HUES6 (cell line): ENCODE measurements around the gene RSAD2.
"Not testable (repeated sequence)": the region's sequence is repeated elsewhere in the genome, so short reads cannot be mapped to it uniquely, and the experiment has no call there.

ENCODE experiments used
- H3K27ac ChIP-seq: 2 replicates; pipeline ENCODE4 v1.7.0; 2013; ENCODE audit warnings: low read depth, mild to moderate bottlenecking, low read length, inconsistent platforms
- H3K27me3 ChIP-seq: 2 replicates; pipeline ENCODE4 v1.6.1; 2013; ENCODE audit warnings: low read length; ENCODE audit not compliant: control insufficient read depth, insufficient read depth
- H3K36me3 ChIP-seq: 2 replicates; pipeline ENCODE4 v1.6.1; 2013; ENCODE audit warnings: low read length; ENCODE audit not compliant: control insufficient read depth, insufficient read depth
- H3K4me1 ChIP-seq: 2 replicates; pipeline ENCODE4 v1.6.1; 2013; ENCODE audit warnings: low read length; ENCODE audit not compliant: control insufficient read depth, insufficient read depth
- H3K4me3 ChIP-seq: 2 replicates; pipeline ENCODE4 v1.5.1; 2013; ENCODE audit warnings: low read depth, low read length
- H3K9ac ChIP-seq: one replicate; pipeline ENCODE4 v1.6.1; 2013; ENCODE audit warnings: mild to moderate bottlenecking, low read length
- H3K9me3 ChIP-seq: 2 replicates; pipeline ENCODE4 v1.6.1; 2013; ENCODE audit warnings: low read depth, low read length; ENCODE audit not compliant: control insufficient read depth, insufficient read depth

The RSAD2 gene

DNA sequence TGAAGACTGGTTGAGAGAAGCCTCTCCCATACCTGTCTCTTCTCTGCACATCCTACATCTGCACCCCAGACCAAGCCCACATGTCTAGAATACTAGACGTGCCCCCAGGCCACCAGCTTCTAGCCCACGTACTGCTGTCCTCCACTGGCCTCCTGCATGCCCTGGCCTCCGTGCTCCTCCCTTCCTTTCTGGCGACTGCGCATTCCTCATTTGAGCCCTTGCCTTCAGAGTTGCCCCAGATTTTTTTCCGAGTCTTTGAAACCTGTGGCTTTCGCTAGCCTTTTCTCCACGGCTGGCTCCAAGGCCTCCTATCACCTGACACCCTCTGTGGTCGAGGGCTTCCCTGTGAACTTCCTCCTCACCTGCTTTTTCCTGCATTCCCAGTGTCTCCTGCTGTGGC is 50.9 kb downstream of the RSAD2 start:
- Histone ChIP-seq H3K9me3 (0 out of 2 replicates have a peak, but pooled peaks cover 5% of the 10 kb centered on the region), H3K4me3 (no peak overlapping the region), H3K4me1 (peaks cover 14% of the 10 kb centered on the region; the same call in 1 of the 2 replicates), H3K27ac (no peak overlapping the region), H3K27me3 (no peaks in the 10 kb centered on the region), H3K9ac (no peak overlapping the region), H3K36me3 (no peaks in the 10 kb centered on the region)

DNA sequence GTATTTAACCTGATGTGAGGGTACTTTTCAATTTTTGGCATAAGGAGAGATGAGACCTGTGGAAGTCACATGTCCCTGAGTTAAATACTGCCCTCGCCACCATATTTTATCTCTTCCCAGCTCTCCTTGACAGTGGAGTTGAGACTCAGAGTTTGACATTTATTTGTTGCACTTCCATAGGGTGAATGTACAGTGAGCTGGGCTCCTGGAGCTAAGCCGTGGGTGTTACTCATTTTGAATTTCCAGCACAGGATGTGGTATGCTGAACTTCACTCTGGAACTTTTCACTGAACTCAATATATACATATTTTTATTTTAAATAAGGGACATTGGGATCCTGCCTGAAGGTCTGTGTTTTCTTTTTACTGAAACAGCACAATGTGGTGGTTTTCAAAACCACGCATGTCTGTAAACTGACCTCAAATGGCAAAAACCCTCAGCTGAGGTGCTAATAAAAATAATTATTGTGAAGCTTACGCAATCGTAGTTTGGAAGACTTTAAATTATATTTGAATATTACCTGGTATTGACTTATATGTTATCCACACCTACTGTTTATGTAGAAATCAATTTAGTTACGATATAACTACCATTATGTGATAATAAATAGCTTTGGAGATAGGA is 51.7 kb downstream of the RSAD2 start:
- Histone ChIP-seq H3K27me3 (no peaks in the 10 kb centered on the region), H3K4me1 (peaks cover 14% of the 10 kb centered on the region; the same call in 1 of the 2 replicates), H3K9me3 (0 out of 2 replicates have a peak, but pooled peaks cover 5% of the 10 kb centered on the region), H3K4me3 (no peak overlapping the region), H3K36me3 (no peaks in the 10 kb centered on the region), H3K9ac (no peak overlapping the region), H3K27ac (no peak overlapping the region)

DNA sequence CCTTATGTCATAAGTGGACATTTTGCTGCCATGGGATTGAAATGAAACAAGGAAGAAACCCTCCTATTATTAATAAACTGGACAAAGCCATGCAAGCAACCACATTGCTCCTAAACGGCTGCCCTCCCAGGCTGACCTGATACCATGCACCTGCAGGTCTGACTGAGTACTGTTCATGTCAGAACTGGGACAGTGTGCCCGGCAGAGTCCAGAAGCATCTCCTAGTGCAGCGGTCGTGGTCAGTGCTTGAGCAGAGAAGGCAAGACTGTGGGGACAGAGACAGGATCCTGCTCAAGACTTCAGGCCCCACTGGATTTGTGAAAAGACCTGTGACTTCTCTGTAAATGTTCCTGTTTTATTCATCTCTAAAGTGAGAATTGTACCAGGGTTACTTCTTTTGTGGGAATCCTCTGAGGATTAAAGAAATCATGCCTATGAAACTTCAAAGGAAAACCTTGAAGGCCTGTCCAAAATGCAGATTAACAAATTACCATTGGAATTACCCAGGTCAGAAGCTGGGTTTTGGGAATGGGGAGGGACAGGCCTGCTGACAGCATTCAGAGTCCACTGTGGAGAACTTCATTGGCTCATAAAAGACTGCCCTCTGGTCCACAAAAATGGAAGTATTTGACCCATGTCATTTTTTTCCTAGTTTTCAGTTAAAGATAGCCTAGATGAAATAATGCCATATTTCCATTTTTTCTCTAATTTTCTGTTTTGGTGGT is 53.5 kb downstream of the RSAD2 start:
- Histone ChIP-seq H3K9me3 (0 out of 2 replicates have a peak, but pooled peaks cover 5% of the 10 kb centered on the region), H3K4me3 (no peak overlapping the region), H3K27me3 (no peaks in the 10 kb centered on the region), H3K4me1 (peaks cover 14% of the 10 kb centered on the region; the same call in 1 of the 2 replicates), H3K27ac (no peak overlapping the region), H3K36me3 (no peaks in the 10 kb centered on the region), H3K9ac (no peak overlapping the region)

DNA sequence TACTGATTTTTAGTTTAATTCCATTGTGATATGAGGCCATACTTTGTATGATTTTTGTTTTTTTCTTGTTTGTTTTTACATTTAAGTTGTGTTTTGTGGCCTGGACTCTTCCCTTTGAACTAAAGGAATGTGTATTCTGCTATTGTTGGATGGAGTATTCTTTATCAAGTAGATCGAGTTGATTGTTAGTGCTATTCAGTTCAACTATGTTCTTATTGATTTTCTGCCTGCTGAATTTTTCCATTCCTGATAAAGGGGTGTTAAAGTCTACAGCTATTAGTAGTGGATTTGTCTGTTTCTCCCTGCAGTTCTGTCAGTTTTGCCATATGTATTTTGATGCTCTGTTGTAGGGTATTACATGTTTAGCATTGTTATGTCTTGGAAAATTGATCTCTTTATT is 54.2 kb downstream of the RSAD2 start:
- no peak overlapping the region for H3K4me3 ChIP-seq
- H3K9me3 ChIP-seq: 0 out of 2 replicates have a peak, but pooled peaks cover 5% of the 10 kb centered on the region
- no peaks in the 10 kb centered on the region for H3K36me3 ChIP-seq
- H3K27me3 ChIP-seq: no peaks in the 10 kb centered on the region
- no peak overlapping the region for H3K9ac ChIP-seq
- H3K4me1 ChIP-seq: peaks cover 14% of the 10 kb centered on the region; the same call in 1 of the 2 replicates
- no peak overlapping the region for H3K27ac ChIP-seq

DNA sequence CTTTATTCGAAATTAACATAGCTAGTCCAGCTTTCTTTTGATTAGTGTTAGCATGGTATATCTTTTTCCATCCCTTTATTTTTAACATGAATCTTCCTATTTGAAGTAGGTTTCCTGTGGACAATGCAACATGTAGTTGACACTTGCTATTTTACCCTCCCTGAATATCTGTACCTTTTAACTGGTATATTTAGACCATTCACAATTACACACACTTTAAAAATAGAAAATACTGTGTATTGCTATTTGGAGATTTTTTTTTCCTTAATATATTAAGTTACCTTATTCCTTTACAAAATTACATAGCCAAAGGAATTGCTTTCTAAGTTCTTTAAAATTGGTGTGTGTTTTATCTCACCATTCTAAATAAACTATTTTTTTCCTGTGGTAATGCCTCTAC is 54.6 kb downstream of the RSAD2 start:
- Histone ChIP-seq H3K27me3 (no peaks in the 10 kb centered on the region), H3K4me1 (peaks cover 16% of the 10 kb centered on the region; the same call in 1 of the 2 replicates), H3K4me3 (no peak overlapping the region), H3K9ac (no peak overlapping the region), H3K36me3 (no peaks in the 10 kb centered on the region), H3K27ac (no peak overlapping the region), H3K9me3 (0 out of 2 replicates have a peak, but pooled peaks cover 5% of the 10 kb centered on the region)

DNA sequence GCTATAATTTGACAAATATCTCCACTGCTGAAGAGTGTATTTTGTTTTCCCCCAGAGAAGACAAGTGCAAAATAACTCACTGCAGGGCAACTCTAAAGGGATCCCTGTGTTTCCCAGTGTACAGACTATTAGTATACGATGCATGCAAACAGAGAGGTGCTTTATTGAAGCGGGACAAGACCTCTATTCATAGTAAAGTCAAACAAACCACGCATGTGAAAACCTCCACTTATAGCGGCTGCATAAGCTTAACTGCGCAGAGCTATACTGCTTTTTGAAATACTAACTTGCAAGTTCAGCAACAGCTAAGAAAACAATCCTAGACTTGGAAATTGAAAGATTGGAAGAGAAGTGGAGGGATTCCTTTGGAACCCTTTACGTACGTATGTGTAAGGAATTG is 55.3 kb downstream of the RSAD2 start:
- no peak overlapping the region for H3K27ac ChIP-seq
- no peaks in the 10 kb centered on the region for H3K27me3 ChIP-seq
- H3K4me1 ChIP-seq: peaks cover 22% of the 10 kb centered on the region
- H3K9me3 ChIP-seq: 0 out of 2 replicates have a peak, but pooled peaks cover 5% of the 10 kb centered on the region
- no peak overlapping the region for H3K4me3 ChIP-seq
- no peaks in the 10 kb centered on the region for H3K36me3 ChIP-seq
- no peak overlapping the region for H3K9ac ChIP-seq

DNA sequence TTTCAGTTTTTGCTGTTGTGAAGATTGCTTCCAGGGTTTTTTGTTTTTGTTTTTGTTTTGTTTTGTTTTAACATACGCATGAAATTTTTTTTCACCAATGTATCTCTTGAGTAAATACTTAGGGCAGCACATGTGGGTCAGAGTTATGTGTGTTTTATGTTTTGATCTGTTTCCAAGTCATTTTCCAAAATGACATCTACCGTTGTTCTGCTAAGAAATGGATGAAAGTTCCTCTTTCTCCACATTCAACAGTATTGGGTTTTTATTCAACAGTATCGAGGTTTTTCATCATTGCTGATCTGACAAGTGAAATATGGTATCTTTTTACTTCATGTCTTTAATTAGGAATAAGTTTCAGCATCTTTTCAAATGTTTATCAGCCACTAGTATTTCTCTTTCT is 56.3 kb downstream of the RSAD2 start:
- Histone ChIP-seq H3K4me1 (peaks cover 23% of the 10 kb centered on the region), H3K9ac (no peak overlapping the region), H3K4me3 (no peak overlapping the region), H3K27me3 (no peaks in the 10 kb centered on the region), H3K36me3 (no peaks in the 10 kb centered on the region), H3K27ac (no peak overlapping the region), H3K9me3 (0 out of 2 replicates have a peak, but pooled peaks cover 5% of the 10 kb centered on the region)

DNA sequence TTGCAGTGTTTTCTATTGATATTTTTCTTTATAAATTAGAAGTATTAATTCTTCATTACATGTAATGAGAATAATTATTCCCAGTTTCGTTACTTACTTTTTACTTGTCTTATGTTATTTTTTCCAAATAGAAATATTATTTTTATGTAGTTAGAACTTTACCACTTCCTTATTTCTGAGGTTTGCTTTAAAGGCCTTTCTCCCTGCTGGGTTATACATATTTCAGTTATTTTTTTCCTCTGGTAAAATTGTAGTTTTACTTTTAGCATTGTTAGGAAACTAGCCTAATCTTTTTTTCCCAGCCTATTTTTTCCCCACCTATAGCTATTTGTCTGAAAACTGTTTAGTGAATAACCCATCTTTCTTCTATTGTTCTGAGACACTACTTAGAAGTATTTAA is 56.8 kb downstream of the RSAD2 start:
- H3K4me3 ChIP-seq: no peak overlapping the region
- peaks cover 25% of the 10 kb centered on the region for H3K4me1 ChIP-seq
- H3K27me3 ChIP-seq: no peaks in the 10 kb centered on the region

DNA sequence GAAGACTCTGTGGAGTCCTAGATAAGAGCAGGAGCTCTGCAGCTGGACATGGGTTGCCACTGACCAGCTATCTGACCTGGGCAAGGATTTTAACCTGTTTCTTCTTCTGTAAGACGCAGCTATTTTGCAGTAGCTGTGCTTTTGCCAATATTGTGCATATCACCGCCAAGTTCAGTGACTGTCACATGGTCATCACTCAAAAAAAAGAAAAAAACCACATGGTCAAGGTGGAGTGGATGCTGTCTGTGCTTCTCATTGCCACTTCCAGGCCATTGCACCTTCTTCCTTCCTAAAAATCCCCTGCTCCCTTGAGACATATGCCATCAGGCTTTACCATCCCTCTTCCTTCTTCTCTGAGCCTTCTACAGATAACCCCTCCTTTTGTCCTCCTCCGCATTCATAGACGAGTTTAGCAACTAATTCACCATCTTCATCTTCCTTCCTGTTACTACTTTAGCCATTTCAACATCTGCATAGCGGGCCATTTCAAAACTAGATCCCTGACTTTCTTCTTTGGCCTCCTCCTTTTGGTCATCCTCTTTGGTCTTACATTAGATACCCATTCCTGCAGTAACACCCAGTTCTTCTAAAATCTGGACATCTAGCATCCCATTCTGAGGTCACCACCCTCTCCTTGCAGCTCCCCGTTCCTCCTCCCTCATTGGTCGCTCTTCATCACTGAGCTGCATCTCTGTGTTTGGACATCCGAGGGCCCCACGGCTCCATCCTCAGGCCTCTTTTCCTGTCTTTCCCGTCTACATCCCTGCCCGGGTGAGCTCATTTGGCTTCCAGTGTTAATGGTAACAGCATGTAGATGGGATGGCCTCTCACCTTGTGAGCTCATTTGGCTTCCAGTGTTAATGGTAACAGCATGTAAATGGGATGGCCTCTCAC is 57.4 kb downstream of the RSAD2 start:
- peaks cover 29% of the 10 kb centered on the region for H3K4me1 ChIP-seq
- no peak overlapping the region for H3K4me3 ChIP-seq
- H3K36me3 ChIP-seq: no peaks in the 10 kb centered on the region
- no peak overlapping the region for H3K9ac ChIP-seq
- 0 out of 2 replicates have a peak, but pooled peaks cover 5% of the 10 kb centered on the region for H3K9me3 ChIP-seq
- no peak overlapping the region for H3K27ac ChIP-seq
- H3K27me3 ChIP-seq: no peaks in the 10 kb centered on the region

More for the DNA sequence above, 56.8 kb downstream of the RSAD2 start:
- Histone ChIP-seq H3K9me3 (0 out of 2 replicates have a peak, but pooled peaks cover 5% of the 10 kb centered on the region), H3K27ac (no peak overlapping the region), H3K36me3 (no peaks in the 10 kb centered on the region), H3K9ac (no peak overlapping the region)

DNA sequence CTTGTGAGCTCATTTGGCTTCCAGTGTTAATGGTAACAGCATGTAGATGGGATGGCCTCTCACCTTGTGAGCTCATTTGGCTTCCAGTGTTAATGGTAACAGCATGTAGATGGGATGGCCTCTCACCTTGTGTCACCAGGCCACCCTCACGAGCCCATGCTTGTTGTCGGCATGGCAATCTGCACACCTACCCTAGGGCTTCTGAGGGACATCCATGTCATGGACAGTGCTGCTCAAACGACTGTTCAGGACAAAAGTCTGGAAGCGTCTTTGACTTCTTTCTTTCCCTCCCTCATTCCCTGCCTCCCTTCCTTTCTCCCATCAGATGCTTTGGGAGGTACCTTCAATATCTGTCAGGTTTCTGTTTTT is 58.1 kb downstream of the RSAD2 start:
- not testable (repeated sequence) for H3K4me3 ChIP-seq, H3K9me3 ChIP-seq, H3K27me3 ChIP-seq, H3K27ac ChIP-seq, H3K9ac ChIP-seq, H3K36me3 ChIP-seq
- peaks cover 36% of the 10 kb centered on the region for H3K4me1 ChIP-seq
